Left colon (tissue), 2 donors: ENCODE measurements around the gene GNAZ. TPM values are rescaled to one million over a fixed set of nuclear protein-coding genes. Genes with fewer than 3 reads are reported as not detected.

Source experiments
- ATAC-seq: fragments of 200-7000 bp; cut with Tn5 transposase; one replicate; pipeline ENCODE4 v1.9.1; 2020; ENCODE audit warnings: mild to moderate bottlenecking, moderate library complexity
- DNase-seq, 2 donors: peaks; one replicate each; pipeline ENCODE4 v3.0.0-alpha.2; 2020
- intact Hi-C, 2 donors: fragments of 100-400 bp; cut with DNase I in 1 of 2; cut with micrococcal nuclease in 1 of 2; formaldehyde crosslinking; loops; one replicate each; pipeline versions ENCODE4 v1.11.2 to v1.14.0; 2022; cut with DNase I, micrococcal nuclease
- total RNA-seq, 2 donors: library from RNA; stranded (reverse); fragmentation: NEBNext Ultra II Directional; extraction: Animal tissue kit (Norgen Biotek cat#: 25700); gene quantifications; one replicate each; pipeline ENCODE4 v1.2.1, GENCODE V29; 2021
- donor health status: DM: no; HTN: no; CAD: no.
- donor health status: DM: yes; HTN: yes; CAD: no.

The GNAZ gene
- total RNA-seq, 2 donors from 2014 or later: 1.0 to 2.9 TPM

GRCh38 chr22:23072077-23072910 lies 2.0 kb downstream of the GNAZ start:
- no peak for ATAC-seq
- DNase-seq: no peak
- intact Hi-C loops: no loop called here

- no peak for ATAC-seq
- no peak for DNase-seq
- intact Hi-C loops: no loop called here
These were observed 2.7 kb downstream of the GNAZ start for GRCh38 chr22:23072911-23073491.

GRCh38 chr22:23073526-23074229 lies 3.4 kb downstream of the GNAZ start:
- intact Hi-C loops: no loop called here
- DNase-seq (no peak), ATAC-seq (no peak)

GRCh38 chr22:23074451-23074850 lies 4.1 kb downstream of the GNAZ start:
- ATAC-seq: no peak
- no peak for DNase-seq
- intact Hi-C loops: no loop called here

- DNase-seq (no peak), ATAC-seq (no peak)
- intact Hi-C loops: no loop called here
These were observed 4.7 kb downstream of the GNAZ start for GRCh38 chr22:23075050-23075449.

GRCh38 chr22:23075525-23076216 lies 5.4 kb downstream of the GNAZ start:
- intact Hi-C loops: no loop called here
- ATAC-seq: no peak
- no peak for DNase-seq

GRCh38 chr22:23076896-23077572 lies 6.7 kb downstream of the GNAZ start:
- no peak for ATAC-seq
- no peak for DNase-seq
- intact Hi-C loops: no loop called here

- DNase-seq: no peak
- no peak for ATAC-seq
- intact Hi-C loops: no loop called here
These were observed 7.5 kb downstream of the GNAZ start for GRCh38 chr22:23077627-23078461.

GRCh38 chr22:23078462-23078787 lies 8.1 kb downstream of the GNAZ start:
- intact Hi-C loops: no loop called here
- DNase-seq (no peak), ATAC-seq (no peak)

GRCh38 chr22:23079240-23079768 lies 9.0 kb downstream of the GNAZ start:
- intact Hi-C loops: no loop called here
- ATAC-seq: no peak
- no peak for DNase-seq

GRCh38 chr22:23079814-23080521 lies 9.6 kb downstream of the GNAZ start:
- DNase-seq (no peak), ATAC-seq (no peak)
- intact Hi-C loops: no loop called here

GRCh38 chr22:23080613-23081290 lies 10.4 kb downstream of the GNAZ start:
- intact Hi-C loops: no loop called here
- DNase-seq (no peak), ATAC-seq (no peak)

GRCh38 chr22:23082534-23083314 lies 12.4 kb downstream of the GNAZ start:
- intact Hi-C loops: no loop called here
- ATAC-seq (no peak), DNase-seq (no peak)

- ATAC-seq: no peak
- DNase-seq: no peak
- intact Hi-C loops: no loop called here
These were observed 13.1 kb downstream of the GNAZ start for GRCh38 chr22:23083315-23084021.
